WERI-Rb-1 (cell line): ENCODE results near the gene POLR2F.

Experiments used
- DNase-seq: peaks from one replicate; pipeline ENCODE4 v3.0.0-alpha.2; 2020
- H3K27ac ChIP-seq: fragments of 250-450 bp; sonication (Bioruptor Pico); 2 replicates; pipeline ENCODE4 v1.5.1; 2020; ENCODE audit warnings: mild to moderate bottlenecking, moderate library complexity
- H3K27me3 ChIP-seq: fragments of 250-450 bp; sonication (Bioruptor Pico); 2 replicates; pipeline ENCODE4 v1.5.1; 2021; ENCODE audit warnings: mild to moderate bottlenecking, low read depth, moderate library complexity; ENCODE audit not compliant: insufficient read depth, severe bottlenecking
- H3K36me3 ChIP-seq: fragments of 250-450 bp; sonication (Bioruptor Pico); 2 replicates; pipeline ENCODE4 v1.5.1; 2020; ENCODE audit warnings: mild to moderate bottlenecking, moderate library complexity
- H3K4me3 ChIP-seq: 2 replicates; pipeline ENCODE4 v1.5.1; 2011; ENCODE audit warnings: low read depth, mild to moderate bottlenecking, control low read depth, low read length
- H3K9me3 ChIP-seq: fragments of 250-450 bp; sonication (Bioruptor Pico); 2 replicates; pipeline ENCODE4 v1.5.1; 2021; ENCODE audit warnings: mild to moderate bottlenecking, moderate library complexity; ENCODE audit not compliant: severe bottlenecking
- TF ChIP-seq, protein P1 (sequence below): IDR thresholded peaks from 2 replicates; pipeline ENCODE4 v1.5.1; 2011; ENCODE audit warnings: low read depth, mild to moderate bottlenecking, control low read depth, inconsistent platforms, low read length

The POLR2F gene

DNA sequence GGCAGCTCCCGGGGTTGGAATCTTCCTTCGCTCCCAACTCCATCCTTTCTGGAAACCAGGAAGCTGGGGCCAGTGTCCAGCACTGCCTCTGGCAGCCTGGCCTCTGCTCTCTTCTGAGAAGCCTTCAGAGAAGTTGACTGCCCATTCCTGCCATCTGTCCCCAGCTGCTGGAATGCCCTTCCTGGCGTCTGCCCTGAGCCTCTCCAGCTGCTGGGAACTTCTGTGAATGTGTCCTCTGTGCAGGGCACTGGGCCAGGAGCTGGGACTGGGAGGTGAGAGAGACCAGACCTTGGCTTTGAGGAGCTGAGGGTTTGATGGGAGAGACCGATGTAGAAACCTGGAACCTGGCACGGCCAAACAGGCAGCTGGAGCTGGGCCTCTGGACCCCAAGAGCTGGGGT lies 36.8 kb downstream of the POLR2F start:
- no peaks in the 10 kb centered on the region for H3K9me3 ChIP-seq
- TF ChIP-seq, protein P1, sequence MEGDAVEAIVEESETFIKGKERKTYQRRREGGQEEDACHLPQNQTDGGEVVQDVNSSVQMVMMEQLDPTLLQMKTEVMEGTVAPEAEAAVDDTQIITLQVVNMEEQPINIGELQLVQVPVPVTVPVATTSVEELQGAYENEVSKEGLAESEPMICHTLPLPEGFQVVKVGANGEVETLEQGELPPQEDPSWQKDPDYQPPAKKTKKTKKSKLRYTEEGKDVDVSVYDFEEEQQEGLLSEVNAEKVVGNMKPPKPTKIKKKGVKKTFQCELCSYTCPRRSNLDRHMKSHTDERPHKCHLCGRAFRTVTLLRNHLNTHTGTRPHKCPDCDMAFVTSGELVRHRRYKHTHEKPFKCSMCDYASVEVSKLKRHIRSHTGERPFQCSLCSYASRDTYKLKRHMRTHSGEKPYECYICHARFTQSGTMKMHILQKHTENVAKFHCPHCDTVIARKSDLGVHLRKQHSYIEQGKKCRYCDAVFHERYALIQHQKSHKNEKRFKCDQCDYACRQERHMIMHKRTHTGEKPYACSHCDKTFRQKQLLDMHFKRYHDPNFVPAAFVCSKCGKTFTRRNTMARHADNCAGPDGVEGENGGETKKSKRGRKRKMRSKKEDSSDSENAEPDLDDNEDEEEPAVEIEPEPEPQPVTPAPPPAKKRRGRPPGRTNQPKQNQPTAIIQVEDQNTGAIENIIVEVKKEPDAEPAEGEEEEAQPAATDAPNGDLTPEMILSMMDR: no peak
- DNase-seq: no peak
- no peaks in the 10 kb centered on the region for H3K36me3 ChIP-seq
- H3K4me3 ChIP-seq: no peak overlapping the region
- no peaks in the 10 kb centered on the region for H3K27me3 ChIP-seq
- no peak overlapping the region for H3K27ac ChIP-seq

DNA sequence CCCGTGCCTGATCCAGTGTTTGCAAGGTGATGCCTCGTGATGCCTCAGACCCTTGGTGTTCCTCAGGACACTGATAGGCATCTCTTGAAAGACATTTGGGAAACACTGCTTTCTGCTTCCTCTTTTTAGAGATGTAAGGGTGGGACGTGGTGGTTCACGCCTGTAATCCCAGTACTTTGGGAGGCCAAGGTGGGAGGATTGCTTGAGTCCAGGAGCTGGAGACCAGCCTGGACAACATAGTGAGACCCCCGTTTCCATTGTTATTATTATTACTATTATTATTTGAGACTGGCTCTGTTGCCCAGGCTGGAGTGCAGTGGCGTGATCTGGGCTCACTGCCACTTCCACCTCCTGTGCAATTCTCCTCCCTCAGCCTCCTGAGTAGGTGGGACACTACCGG lies 37.4 kb downstream of the POLR2F start:
- Histone ChIP-seq H3K27ac (no peak overlapping the region), H3K27me3 (no peaks in the 10 kb centered on the region), H3K4me3 (no peak overlapping the region), H3K9me3 (no peaks in the 10 kb centered on the region), H3K36me3 (no peaks in the 10 kb centered on the region)
- TF ChIP-seq, protein P1: no peak
- DNase-seq: no peak

DNA sequence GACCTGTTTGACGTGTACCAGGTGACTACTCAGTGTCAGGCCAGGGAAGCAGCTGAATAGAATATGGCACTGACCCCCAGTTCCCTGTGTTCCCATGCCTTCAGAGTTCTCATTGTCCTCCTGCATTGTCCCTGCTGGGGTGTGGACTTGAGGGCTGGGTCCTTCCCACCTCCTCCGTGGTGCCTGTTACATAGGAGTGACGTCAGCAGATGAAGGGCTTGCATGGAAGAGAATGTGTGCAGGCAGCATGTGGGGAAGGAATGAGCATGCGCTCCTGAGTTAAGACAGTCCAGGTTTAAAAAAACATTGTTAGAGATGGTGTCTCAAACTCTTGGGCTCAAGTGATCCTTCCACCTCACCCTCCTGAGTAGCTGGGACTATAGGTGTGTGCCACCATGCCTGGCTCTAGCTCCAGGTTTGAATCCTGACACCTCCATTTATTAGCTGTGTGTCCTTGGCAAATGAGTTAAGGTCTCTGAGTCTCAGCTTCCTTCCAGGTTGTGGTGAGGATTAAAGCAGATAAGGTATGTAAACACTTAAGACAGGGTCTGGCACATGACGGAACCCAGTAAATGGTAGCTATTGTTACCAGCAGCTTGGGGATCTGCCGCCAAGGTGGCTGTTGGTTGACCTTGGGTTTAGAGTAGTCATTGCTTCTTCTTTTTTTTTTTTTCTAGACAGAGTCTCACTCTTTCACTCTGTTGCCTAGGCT lies 38.4 kb downstream of the POLR2F start:
- Histone ChIP-seq H3K36me3 (no peaks in the 10 kb centered on the region), H3K27me3 (no peaks in the 10 kb centered on the region), H3K4me3 (no peak overlapping the region), H3K27ac (no peak overlapping the region), H3K9me3 (no peaks in the 10 kb centered on the region)
- TF ChIP-seq, protein P1: no peak
- DNase-seq: no peak

DNA sequence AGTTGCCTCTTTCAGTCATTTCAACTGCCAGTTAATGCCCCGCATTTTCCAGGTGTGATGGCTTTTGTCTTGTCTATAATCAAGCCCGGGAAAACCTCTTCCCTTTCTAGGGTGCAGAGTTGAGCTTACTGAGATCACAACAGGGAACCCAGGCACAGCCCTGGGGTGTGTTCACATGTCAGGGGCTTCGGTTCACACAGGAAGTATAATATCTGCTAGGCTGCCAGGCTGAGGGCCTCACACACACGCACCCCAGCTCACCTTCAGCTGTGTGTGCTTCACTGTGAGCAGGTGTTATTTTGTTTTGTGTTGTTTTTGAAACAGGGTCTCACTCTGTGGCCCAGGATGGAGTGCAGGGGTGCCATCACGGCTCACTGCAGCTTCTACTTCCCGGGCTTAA lies 40.5 kb downstream of the POLR2F start:
- H3K27ac ChIP-seq: no peak overlapping the region
- H3K4me3 ChIP-seq: no peak overlapping the region
- H3K36me3 ChIP-seq: no peaks in the 10 kb centered on the region
- no peaks in the 10 kb centered on the region for H3K9me3 ChIP-seq
- H3K27me3 ChIP-seq: no peaks in the 10 kb centered on the region
- no peak for DNase-seq
- TF ChIP-seq, protein P1: no peak

DNA sequence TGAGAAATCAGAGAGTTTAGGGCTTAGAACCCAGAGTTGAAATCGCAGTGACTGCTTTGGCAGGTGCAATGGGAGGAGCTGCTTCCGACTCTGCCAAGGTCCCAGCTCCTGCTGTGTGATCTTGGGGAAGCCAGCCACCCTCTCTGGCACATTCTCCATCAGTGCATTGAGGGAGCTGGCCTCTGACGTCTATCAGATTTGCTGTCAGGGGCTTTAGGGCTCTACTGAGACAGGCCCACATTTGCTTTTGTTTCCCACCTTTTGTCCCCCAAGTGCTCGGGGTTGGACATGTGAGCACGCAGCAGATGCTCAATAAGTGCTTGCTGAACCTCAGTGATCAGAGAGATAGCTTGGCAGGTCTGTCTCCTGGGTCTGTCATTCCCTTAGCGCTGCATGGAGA lies 41.5 kb downstream of the POLR2F start:
- Histone ChIP-seq H3K9me3 (no peaks in the 10 kb centered on the region), H3K4me3 (no peak overlapping the region), H3K27me3 (no peaks in the 10 kb centered on the region), H3K27ac (no peak overlapping the region), H3K36me3 (no peaks in the 10 kb centered on the region)
- TF ChIP-seq, protein P1: no peak
- no peak for DNase-seq

DNA sequence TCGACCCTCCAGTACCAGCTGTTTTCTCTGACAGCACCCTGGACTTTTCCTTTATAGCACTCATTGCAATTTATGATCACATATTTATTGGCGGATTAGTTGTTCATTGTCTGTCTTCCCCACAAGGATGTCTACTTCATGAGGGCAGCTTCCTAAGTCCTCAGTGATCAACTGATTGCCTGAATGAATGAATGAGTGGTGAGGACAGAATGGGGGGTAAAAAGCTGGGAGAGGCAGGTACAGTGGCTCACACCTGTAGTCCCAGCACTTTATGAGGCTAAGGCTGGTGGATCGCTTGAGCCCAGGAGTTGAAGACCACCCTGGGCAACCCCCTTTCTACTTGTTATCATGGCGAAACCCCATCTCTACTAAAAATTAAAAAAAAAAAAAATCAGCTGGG lies 42.0 kb downstream of the POLR2F start:
- TF ChIP-seq, protein P1: no peak
- Histone ChIP-seq H3K27me3 (no peaks in the 10 kb centered on the region), H3K4me3 (no peak overlapping the region), H3K27ac (no peak overlapping the region), H3K9me3 (no peaks in the 10 kb centered on the region), H3K36me3 (no peaks in the 10 kb centered on the region)
- DNase-seq: no peak
